Ovary (tissue), 3 donors: Measurements from ENCODE around the gene GLRA1.

ENCODE experiments used
- EP300 ChIP-seq: sonication (generic); formaldehyde crosslinking; IDR thresholded peaks from one replicate; pipeline ENCODE4 v1.6.1; 2017; ENCODE audit warnings: antibody characterized with exemption
- POLR2A ChIP-seq: fragments of 450-650 bp; IDR thresholded peaks from one replicate; pipeline ENCODE4 v1.6.1; 2017; ENCODE audit warnings: antibody characterized with exemption, mild to moderate bottlenecking, moderate library complexity
- TF ChIP-seq, protein P1 (sequence below), 3 donors: fragments of 450-650 bp in 2 of 3; fragments of 200-600 bp in 1 of 3; IDR thresholded peaks; one replicate each; pipeline versions ENCODE4 v1.5.1 to v1.8.0; 2016 to 2022; ENCODE audit warnings: antibody characterized with exemption in 3 of 3, mild to moderate bottlenecking in 1 of 3
- donor health status: DM: no; HTN: no; CAD: no.

DNA sequence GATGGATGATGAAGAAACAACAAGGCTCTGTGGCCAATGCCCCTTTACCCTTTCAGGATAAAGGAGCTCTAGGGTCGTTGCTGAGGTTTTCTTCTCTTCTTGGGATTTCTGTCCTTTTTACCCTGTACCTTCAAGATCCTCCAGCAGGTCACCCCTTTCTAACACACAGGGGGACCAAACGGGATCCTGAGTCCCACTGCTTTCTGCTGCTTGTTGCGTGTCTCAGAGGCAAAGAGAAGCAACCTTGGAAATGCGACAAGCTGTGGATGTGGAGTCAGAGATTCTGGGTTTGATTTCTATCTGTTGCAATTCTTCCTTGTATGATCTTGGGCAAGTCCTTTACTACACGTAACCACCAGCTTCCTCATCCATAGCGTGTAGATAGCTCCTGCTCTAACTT lies 20.5 kb downstream of the GLRA1 start:
- TF ChIP-seq, protein P1, sequence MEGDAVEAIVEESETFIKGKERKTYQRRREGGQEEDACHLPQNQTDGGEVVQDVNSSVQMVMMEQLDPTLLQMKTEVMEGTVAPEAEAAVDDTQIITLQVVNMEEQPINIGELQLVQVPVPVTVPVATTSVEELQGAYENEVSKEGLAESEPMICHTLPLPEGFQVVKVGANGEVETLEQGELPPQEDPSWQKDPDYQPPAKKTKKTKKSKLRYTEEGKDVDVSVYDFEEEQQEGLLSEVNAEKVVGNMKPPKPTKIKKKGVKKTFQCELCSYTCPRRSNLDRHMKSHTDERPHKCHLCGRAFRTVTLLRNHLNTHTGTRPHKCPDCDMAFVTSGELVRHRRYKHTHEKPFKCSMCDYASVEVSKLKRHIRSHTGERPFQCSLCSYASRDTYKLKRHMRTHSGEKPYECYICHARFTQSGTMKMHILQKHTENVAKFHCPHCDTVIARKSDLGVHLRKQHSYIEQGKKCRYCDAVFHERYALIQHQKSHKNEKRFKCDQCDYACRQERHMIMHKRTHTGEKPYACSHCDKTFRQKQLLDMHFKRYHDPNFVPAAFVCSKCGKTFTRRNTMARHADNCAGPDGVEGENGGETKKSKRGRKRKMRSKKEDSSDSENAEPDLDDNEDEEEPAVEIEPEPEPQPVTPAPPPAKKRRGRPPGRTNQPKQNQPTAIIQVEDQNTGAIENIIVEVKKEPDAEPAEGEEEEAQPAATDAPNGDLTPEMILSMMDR (IDR thresholded peaks at IDR 0.05), result no peak
- TF ChIP-seq POLR2A, result no peak
- no peak for TF ChIP-seq EP300
